CD4-positive, alpha-beta T cell (primary cell): ENCODE measurements around the gene ARCN1. TPM values are rescaled to one million over a fixed set of nuclear protein-coding genes. Genes with fewer than 3 reads are reported as not detected.

Experiments
- ATAC-seq: fragments of 200-7000 bp; cut with Tn5 transposase; one replicate; pipeline ENCODE4 v1.10.0; 2022; ENCODE audit warnings: mild to moderate bottlenecking; ENCODE audit not compliant: poor library complexity
- CTCF ChIA-PET: fragments of 350-600 bp; sonication (Branson Sonifier 250); formaldehyde crosslinking; loops from one replicate; lab custom pipeline; 2021; ENCODE audit warnings: antibody characterized with exemption, inconsistent platforms; lab: Charles Lee
- POLR2A ChIA-PET: fragments of 350-600 bp; sonication (Branson Sonifier 250); formaldehyde crosslinking; loops from one replicate; lab custom pipeline; 2021; ENCODE audit warnings: antibody characterized with exemption, inconsistent platforms; lab: Charles Lee
- DNase-seq, 14 experiments: peaks; one replicate each; pipeline ENCODE4 v3.0.0-alpha.2; 2013 to 2020; ENCODE audit warnings: mixed read lengths in 2 of 14
- H3K27ac ChIP-seq, 2 donors: one replicate each; pipeline versions ENCODE4 v1.5.1 to v1.7.0; 2013; ENCODE audit warnings: low read length in 2 of 2, low read depth in 1 of 2, mild to moderate bottlenecking in 1 of 2
- H3K27me3 ChIP-seq, 2 experiments: 1 replicate in 1 of 2; 2 replicates in 1 of 2; pipeline versions ENCODE4 v1.6.1 to v1.7.0; 2013; ENCODE audit warnings: low read length in 2 of 2, control low read depth in 1 of 2, mild to moderate bottlenecking in 1 of 2, moderate library complexity in 1 of 2; ENCODE audit not compliant: insufficient read depth in 2 of 2, control insufficient read depth in 1 of 2
- H3K36me3 ChIP-seq: one replicate; pipeline ENCODE4 v1.6.1; 2013; ENCODE audit warnings: low read length, control low read depth; ENCODE audit not compliant: insufficient read depth
- H3K4me1 ChIP-seq: one replicate; pipeline ENCODE4 v1.6.1; 2013; ENCODE audit warnings: low read length, control low read depth; ENCODE audit not compliant: insufficient read depth
- H3K4me3 ChIP-seq: one replicate; pipeline ENCODE4 v1.5.1; 2013; ENCODE audit warnings: mild to moderate bottlenecking, low read length, moderate library complexity
- H3K9me3 ChIP-seq, 2 experiments: 1 replicate in 1 of 2; 2 replicates in 1 of 2; pipeline versions ENCODE4 v1.6.1 to v1.7.0; 2013; ENCODE audit warnings: low read length in 2 of 2, mild to moderate bottlenecking in 2 of 2, control low read depth in 1 of 2, moderate library complexity in 1 of 2; ENCODE audit not compliant: control insufficient read depth in 1 of 2, insufficient read depth in 1 of 2
- H3K27ac Mint-ChIP-seq: one replicate; pipeline ENCODE4 v1.8.0; 2020; ENCODE audit warnings: mixed read lengths
- H3K27me3 Mint-ChIP-seq: one replicate; pipeline ENCODE4 v1.8.0; 2021; ENCODE audit warnings: mixed read lengths
- H3K36me3 Mint-ChIP-seq: one replicate; pipeline ENCODE4 v1.8.0; 2021; ENCODE audit warnings: low read depth, mixed read lengths
- H3K4me1 Mint-ChIP-seq: one replicate; pipeline ENCODE4 v1.8.0; 2021; ENCODE audit warnings: low read depth, mixed read lengths
- H3K4me3 Mint-ChIP-seq: one replicate; pipeline ENCODE4 v1.8.0; 2020; ENCODE audit warnings: mild to moderate bottlenecking, mixed read lengths
- H3K9me3 Mint-ChIP-seq: one replicate; pipeline ENCODE4 v1.8.0; 2020; ENCODE audit warnings: mixed read lengths
- CTCF ChIP-seq: fragments of 200-600 bp; IDR thresholded peaks from one replicate; pipeline ENCODE4 v1.8.0; 2022; ENCODE audit warnings: antibody characterized with exemption, mild to moderate bottlenecking
- intact Hi-C, 2 experiments: fragments of 100-400 bp; cut with DNase I in 1 of 2; cut with micrococcal nuclease in 1 of 2; formaldehyde crosslinking; loops; one replicate each; pipeline versions ENCODE4 v1.15.1 to v1.9.0; 2023 to 2025; cut with DNase I, micrococcal nuclease
- microRNA-seq: library from miRNA; unstranded; fragments of <30 nt; microRNA quantifications from one replicate; pipeline ENCODE4 v1.2.0, GENCODE V29; 2021; ENCODE audit warnings: borderline microRNAs expressed, borderline replicate concordance
- total RNA-seq, 174 experiments: library from RNA in 2 of 174; stranded (reverse) in 2 of 174; gene quantifications; one replicate each; pipeline ENCODE4 v1.2.3 and lab custom pipeline; 2021 to 2026

The ARCN1 gene
- total RNA-seq, 2 experiments from 2014 or later = 73.7 to 78.6 TPM

- ChIA-PET POLR2A (no interaction called here), CTCF (no interaction called here)
- no peak for ATAC-seq
- intact Hi-C loops = no loop called here
- Mint-ChIP-seq H3K4me1 (peaks cover 12% of the 10 kb centered on the region), H3K4me3 (no peak overlapping the region), H3K36me3 (no peaks in the 10 kb centered on the region), H3K9me3 (no peaks in the 10 kb centered on the region), H3K27me3 (no peaks in the 10 kb centered on the region), H3K27ac (no peak overlapping the region)
- H3K4me3 ChIP-seq = no peak overlapping the region
- DNase-seq = no peak
- H3K4me1 ChIP-seq = peaks cover 6% of the 10 kb centered on the region
- no peak for TF ChIP-seq CTCF
- H3K27me3 ChIP-seq = no peaks in the 10 kb centered on the region
- peaks cover 2% of the 10 kb centered on the region for H3K36me3 ChIP-seq
- H3K27ac ChIP-seq = no peak overlapping the region
- H3K9me3 ChIP-seq = no peaks in the 10 kb centered on the region
Measured at GRCh38 chr11:118649941-118650340, 77.7 kb downstream of the ARCN1 start.

GRCh38 chr11:118650366-118650765 is 78.2 kb downstream of the ARCN1 start:
- Histone ChIP-seq H3K27ac (no peak overlapping the region), H3K9me3 (no peaks in the 10 kb centered on the region), H3K4me3 (no peak overlapping the region), H3K4me1 (peaks cover 6% of the 10 kb centered on the region), H3K36me3 (peaks cover 2% of the 10 kb centered on the region), H3K27me3 (no peaks in the 10 kb centered on the region)
- H3K4me3 Mint-ChIP-seq = no peak overlapping the region
- ChIA-PET CTCF (no interaction called here), POLR2A (no interaction called here)
- peaks cover 12% of the 10 kb centered on the region for H3K4me1 Mint-ChIP-seq
- no peak overlapping the region for H3K27ac Mint-ChIP-seq
- ATAC-seq (no peak), DNase-seq (no peak)
- H3K9me3 Mint-ChIP-seq = no peaks in the 10 kb centered on the region
- intact Hi-C loops = no loop called here
- no peaks in the 10 kb centered on the region for H3K27me3 Mint-ChIP-seq
- H3K36me3 Mint-ChIP-seq = no peaks in the 10 kb centered on the region
- TF ChIP-seq CTCF = no peak

- POLR2A ChIA-PET = interaction anchor here (0.6 kb wide), 1 partner anchor 165 kb away, joined by 4 read pairs; no protein-coding TSS in a partner anchor
- CTCF ChIA-PET = no interaction called here
- Histone ChIP-seq H3K4me1 (peaks cover 6% of the 10 kb centered on the region), H3K27me3 (no peaks in the 10 kb centered on the region), H3K36me3 (no peaks in the 10 kb centered on the region), H3K4me3 (no peak overlapping the region), H3K9me3 (no peaks in the 10 kb centered on the region), H3K27ac (no peak overlapping the region)
- no peak for DNase-seq
- Mint-ChIP-seq H3K27me3 (no peaks in the 10 kb centered on the region), H3K36me3 (no peaks in the 10 kb centered on the region), H3K9me3 (no peaks in the 10 kb centered on the region), H3K4me1 (peaks cover 12% of the 10 kb centered on the region), H3K4me3 (no peak overlapping the region), H3K27ac (no peak overlapping the region)
- TF ChIP-seq CTCF = no peak
- intact Hi-C loops = no loop called here
- no peak for ATAC-seq
Measured at GRCh38 chr11:118651820-118652219, 79.6 kb downstream of the ARCN1 start.

Small RNAs within 50 kb of the gene (microRNA-seq; reads per million reads assigned to microRNA genes)
- not detected for gene MIR6716

Other genes with a start within 250 kb of the ARCN1 start
- gene CD3D, start 229.7 kb upstream of the ARCN1 start, total RNA-seq = 100 to 1,000 TPM; 265 to 274 TPM
- 100 to 1,000 TPM; 102 to 109 TPM for gene CD3G, start 228.1 kb upstream of the ARCN1 start, total RNA-seq
- gene UBE4A, start 212.8 kb upstream of the ARCN1 start, total RNA-seq = 10 to 100 TPM; 40.1 to 43.0 TPM
- gene ATP5MG, start 170.8 kb upstream of the ARCN1 start, total RNA-seq = 100 to 1,000 TPM; 147 to 153 TPM
- gene KMT2A, start 135.9 kb upstream of the ARCN1 start, total RNA-seq = 100 to 1,000 TPM; 135 to 140 TPM
- under 1 TPM; 0.30 to 0.56 TPM for gene TTC36, start 44.9 kb upstream of the ARCN1 start, total RNA-seq
- gene TMEM25, start 41.2 kb upstream of the ARCN1 start, total RNA-seq = 10 to 100 TPM; 18.3 to 18.5 TPM
- gene IFT46, start 6.5 kb upstream of the ARCN1 start, total RNA-seq = 1 to 10 TPM; 4.9 to 6.3 TPM
- 1 to 10 TPM; 1.8 to 2.3 TPM for gene PHLDB1, start 35.2 kb downstream of the ARCN1 start, total RNA-seq
- gene TREH, start 107.2 kb downstream of the ARCN1 start, total RNA-seq = not detected
- 100 to 1,000 TPM; 341 to 355 TPM for gene DDX6, start 218.8 kb downstream of the ARCN1 start, total RNA-seq